ENCODE results near the gene ADGRB2.
A peak's percentile ranks its signal among the peaks of the same experiment; 100 is the strongest.

Gene ADGRB2

DNA sequence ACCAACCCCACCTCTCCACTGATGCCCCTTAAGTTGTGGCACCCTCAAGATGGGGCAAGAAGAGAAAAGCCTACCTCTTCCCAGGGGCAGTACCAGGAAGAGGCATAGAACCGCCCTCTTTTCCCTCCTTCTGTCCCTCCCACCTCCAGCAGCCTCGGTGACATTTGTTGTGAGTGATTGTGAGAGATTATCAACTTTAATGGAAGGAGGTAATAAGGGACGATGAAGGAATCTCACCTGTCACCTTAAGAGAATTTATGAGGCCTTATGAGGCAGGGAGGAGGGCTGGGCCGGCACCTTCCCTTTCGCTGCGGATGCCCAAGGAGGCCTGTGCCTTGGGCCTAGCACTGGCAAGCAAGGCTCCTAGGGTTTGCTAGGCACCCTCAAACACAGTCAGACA, 1.4 kb upstream of the ADGRB2 start:
- no peak overlapping the region for H3K4me2 ChIP-seq (ENCODE audit: low read length)
- no peaks in the 10 kb centered on the region for H3K79me2 ChIP-seq (ENCODE audit: low read length)
- H3K4me1 ChIP-seq (ENCODE audit: low read length): peaks cover 52% of the 10 kb centered on the region
- peaks cover 11% of the 10 kb centered on the region for H4K20me1 ChIP-seq (ENCODE audit: insufficient read depth, low read length)
- TF ChIP-seq, protein P1, sequence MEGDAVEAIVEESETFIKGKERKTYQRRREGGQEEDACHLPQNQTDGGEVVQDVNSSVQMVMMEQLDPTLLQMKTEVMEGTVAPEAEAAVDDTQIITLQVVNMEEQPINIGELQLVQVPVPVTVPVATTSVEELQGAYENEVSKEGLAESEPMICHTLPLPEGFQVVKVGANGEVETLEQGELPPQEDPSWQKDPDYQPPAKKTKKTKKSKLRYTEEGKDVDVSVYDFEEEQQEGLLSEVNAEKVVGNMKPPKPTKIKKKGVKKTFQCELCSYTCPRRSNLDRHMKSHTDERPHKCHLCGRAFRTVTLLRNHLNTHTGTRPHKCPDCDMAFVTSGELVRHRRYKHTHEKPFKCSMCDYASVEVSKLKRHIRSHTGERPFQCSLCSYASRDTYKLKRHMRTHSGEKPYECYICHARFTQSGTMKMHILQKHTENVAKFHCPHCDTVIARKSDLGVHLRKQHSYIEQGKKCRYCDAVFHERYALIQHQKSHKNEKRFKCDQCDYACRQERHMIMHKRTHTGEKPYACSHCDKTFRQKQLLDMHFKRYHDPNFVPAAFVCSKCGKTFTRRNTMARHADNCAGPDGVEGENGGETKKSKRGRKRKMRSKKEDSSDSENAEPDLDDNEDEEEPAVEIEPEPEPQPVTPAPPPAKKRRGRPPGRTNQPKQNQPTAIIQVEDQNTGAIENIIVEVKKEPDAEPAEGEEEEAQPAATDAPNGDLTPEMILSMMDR (IDR thresholded peaks at IDR 0.05; ENCODE audit: low read depth, low read length): no peak
- TF ChIP-seq EZH2phosphoT487 (IDR thresholded peaks at IDR 0.05; ENCODE audit: low read depth): no peak
- no peak overlapping the region for H3K27ac ChIP-seq (ENCODE audit: low read length)
- no peaks in the 10 kb centered on the region for H3K9me3 ChIP-seq (ENCODE audit: insufficient read depth, low read length)
- H3K9ac ChIP-seq (ENCODE audit: low read length): no peak overlapping the region
- H3K4me3 ChIP-seq (ENCODE audit: low read length): no peak overlapping the region
- H3K36me3 ChIP-seq (replicated peaks; ENCODE audit: low read depth, low read length): no peaks in the 10 kb centered on the region
- no peaks in the 10 kb centered on the region for H3K27me3 ChIP-seq (ENCODE audit: low read depth, low read length)
- H2AFZ ChIP-seq (ENCODE audit: low read depth, low read length): no peak overlapping the region

DNA sequence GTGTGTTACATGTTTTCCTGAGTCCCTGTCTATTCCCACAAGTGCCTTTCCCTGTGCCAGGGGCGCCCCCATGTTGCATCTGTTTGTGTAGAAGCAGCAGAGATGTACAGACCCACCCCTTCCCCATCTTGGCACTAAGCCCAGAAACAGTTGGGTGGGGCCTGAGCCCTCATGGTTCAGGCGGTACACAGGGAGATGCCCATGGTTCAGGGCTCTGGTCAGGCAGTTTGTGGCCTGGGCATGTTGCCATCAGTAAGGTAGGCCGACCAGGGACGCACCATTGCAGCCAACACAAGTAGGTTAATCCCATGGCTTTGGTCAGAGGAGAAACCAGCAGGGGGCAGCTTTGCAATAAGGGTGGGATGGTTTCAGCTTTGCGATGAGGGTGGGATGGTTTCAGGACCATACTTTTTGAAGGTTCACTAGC, 914 bp upstream of the ADGRB2 start:
- Histone ChIP-seq H3K79me2 (ENCODE audit: low read length) (no peaks in the 10 kb centered on the region), H2AFZ (ENCODE audit: low read depth, low read length) (no peak overlapping the region), H3K4me2 (ENCODE audit: low read length) (peak overlapping the region; percentile 77), H3K27me3 (ENCODE audit: low read depth, low read length) (no peaks in the 10 kb centered on the region), H3K9me3 (ENCODE audit: insufficient read depth, low read length) (no peaks in the 10 kb centered on the region), H3K4me3 (ENCODE audit: low read length) (peak overlapping the region; percentile 76), H3K4me1 (ENCODE audit: low read length) (peaks cover 50% of the 10 kb centered on the region), H3K9ac (ENCODE audit: low read length) (no peak overlapping the region), H3K27ac (ENCODE audit: low read length) (no peak overlapping the region), H4K20me1 (ENCODE audit: insufficient read depth, low read length) (peaks cover 13% of the 10 kb centered on the region), H3K36me3 (replicated peaks; ENCODE audit: low read depth, low read length) (no peaks in the 10 kb centered on the region)
- TF ChIP-seq, protein P1 (IDR thresholded peaks at IDR 0.05; ENCODE audit: low read depth, low read length): peak; percentile 53
- TF ChIP-seq EZH2phosphoT487 (IDR thresholded peaks at IDR 0.05; ENCODE audit: low read depth): no peak

DNA sequence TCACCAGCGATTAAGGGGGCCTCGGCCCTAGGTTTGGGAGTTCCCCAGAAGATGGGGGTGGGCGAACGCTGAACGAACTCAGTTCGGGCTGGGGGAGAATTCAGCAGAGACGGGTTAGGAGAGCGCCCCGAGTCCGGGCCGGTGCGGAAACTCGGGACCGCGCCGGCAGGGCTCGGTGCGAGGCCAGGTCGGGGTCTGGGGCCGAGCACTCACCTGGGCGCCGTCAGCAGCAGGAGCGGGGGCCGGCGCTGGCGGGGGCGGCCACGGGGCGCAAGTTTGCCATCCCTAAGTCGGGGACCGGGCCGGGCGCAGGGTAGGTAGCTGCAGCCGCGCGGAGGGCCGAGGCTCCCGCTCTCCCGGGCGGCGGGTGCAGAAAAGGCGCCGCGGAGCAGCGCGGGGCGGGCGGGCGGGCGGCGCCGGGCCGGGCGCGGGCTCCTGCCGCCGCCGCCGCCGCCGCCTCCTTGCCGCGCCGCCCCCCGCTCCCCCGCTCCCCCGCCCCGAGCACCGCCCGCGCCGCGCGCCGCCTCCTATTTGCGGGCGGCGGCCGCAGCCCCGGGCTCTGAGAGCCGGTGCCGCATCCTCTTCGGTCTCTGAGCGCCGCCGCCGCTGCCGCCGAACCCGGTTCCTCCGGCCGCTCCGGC, 349 bp downstream of the ADGRB2 start:
- Histone ChIP-seq H3K9ac (ENCODE audit: low read length) (peak overlapping the region; percentile 77), H3K9me3 (ENCODE audit: insufficient read depth, low read length) (no peaks in the 10 kb centered on the region), H3K4me2 (ENCODE audit: low read length) (peak overlapping the region; percentile 97), H4K20me1 (ENCODE audit: insufficient read depth, low read length) (peaks cover 23% of the 10 kb centered on the region), H2AFZ (ENCODE audit: low read depth, low read length) (no peak overlapping the region), H3K4me1 (ENCODE audit: low read length) (peaks cover 38% of the 10 kb centered on the region), H3K27ac (ENCODE audit: low read length) (no peak overlapping the region), H3K36me3 (replicated peaks; ENCODE audit: low read depth, low read length) (no peaks in the 10 kb centered on the region), H3K27me3 (ENCODE audit: low read depth, low read length) (no peaks in the 10 kb centered on the region), H3K79me2 (ENCODE audit: low read length) (no peaks in the 10 kb centered on the region), H3K4me3 (ENCODE audit: low read length) (peak overlapping the region; percentile 96)
- TF ChIP-seq, protein P1 (IDR thresholded peaks at IDR 0.05; ENCODE audit: low read depth, low read length): no peak
- no peak for TF ChIP-seq EZH2phosphoT487 (IDR thresholded peaks at IDR 0.05; ENCODE audit: low read depth)

DNA sequence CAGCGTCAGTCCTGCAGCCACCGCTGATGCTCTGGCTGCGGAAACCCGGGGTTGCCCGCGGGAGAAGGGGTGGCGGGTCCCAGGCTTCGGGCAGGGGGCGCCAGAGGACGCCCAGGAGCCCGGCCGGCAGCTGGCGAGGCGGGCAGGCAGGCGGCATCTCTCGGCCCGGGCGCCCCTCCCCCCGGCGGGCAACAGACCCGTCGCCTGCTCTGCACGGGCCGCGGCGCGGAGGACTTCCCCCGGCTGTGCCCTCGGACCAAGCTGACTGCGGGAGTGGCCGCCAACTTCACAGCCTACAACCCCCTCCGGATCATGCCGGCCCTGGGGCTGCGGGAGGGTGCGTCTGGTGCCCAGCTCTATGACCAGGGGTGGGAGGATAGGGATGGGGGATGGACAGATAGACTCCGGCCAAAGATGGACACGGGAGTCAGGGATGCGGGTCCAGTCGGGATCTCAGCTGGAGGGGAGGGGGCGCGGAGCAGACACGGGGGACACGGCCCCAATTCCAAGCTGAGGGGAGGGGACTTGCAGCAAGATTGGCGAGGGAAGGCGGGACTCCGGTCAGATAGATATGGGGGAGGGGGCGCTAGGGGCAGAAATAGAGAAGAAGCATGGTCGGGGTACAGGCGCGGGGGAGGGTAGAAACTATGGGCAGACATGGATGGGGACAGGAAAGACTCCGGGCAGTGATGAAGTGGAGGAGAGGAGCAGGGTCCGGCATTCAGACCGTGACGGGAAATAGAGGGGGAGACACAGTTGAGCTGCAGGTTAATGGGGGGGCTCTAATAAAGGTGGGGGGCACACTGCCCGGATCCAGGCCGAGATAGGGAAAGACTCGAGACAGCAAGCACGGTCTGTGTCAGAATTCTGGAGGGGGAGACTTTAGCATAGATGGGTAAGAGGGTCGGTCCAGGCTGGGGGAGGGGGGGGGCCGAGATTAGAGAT, 1.1 kb downstream of the ADGRB2 start:
- Histone ChIP-seq H3K4me1 (ENCODE audit: low read length) (peaks cover 32% of the 10 kb centered on the region), H3K27ac (ENCODE audit: low read length) (no peak overlapping the region)
- TF ChIP-seq, protein P1 (IDR thresholded peaks at IDR 0.05; ENCODE audit: low read depth, low read length): peak; percentile 53
- TF ChIP-seq EZH2phosphoT487 (IDR thresholded peaks at IDR 0.05; ENCODE audit: low read depth): no peak

More for the DNA sequence above, 1.1 kb downstream of the ADGRB2 start:
- no peak overlapping the region for H2AFZ ChIP-seq (ENCODE audit: low read depth, low read length)
- peak overlapping the region; percentile 77 for H3K9ac ChIP-seq (ENCODE audit: low read length)
- no peaks in the 10 kb centered on the region for H3K36me3 ChIP-seq (replicated peaks; ENCODE audit: low read depth, low read length)
- no peaks in the 10 kb centered on the region for H3K79me2 ChIP-seq (ENCODE audit: low read length)
- no peaks in the 10 kb centered on the region for H3K27me3 ChIP-seq (ENCODE audit: low read depth, low read length)
- H3K4me3 ChIP-seq (ENCODE audit: low read length): peak overlapping the region; percentile 96
- peaks cover 23% of the 10 kb centered on the region for H4K20me1 ChIP-seq (ENCODE audit: insufficient read depth, low read length)
- H3K4me2 ChIP-seq (ENCODE audit: low read length): peak overlapping the region; percentile 97
- H3K9me3 ChIP-seq (ENCODE audit: insufficient read depth, low read length): no peaks in the 10 kb centered on the region

Data from OCI-LY3 (cell line).